GM12873 (cell line): ENCODE data around the gene BICRAL.

Experiments
- CTCF ChIP-seq: IDR thresholded peaks from 2 replicates; pipeline ENCODE4 v1.5.1; 2012; ENCODE audit warnings: low read depth, mild to moderate bottlenecking, moderate library complexity, low read length, control low read depth; ENCODE audit not compliant: insufficient read depth; ENCODE audit errors: missing control alignments

Gene BICRAL

GRCh38 chr6:42911171-42912021 lies 129.5 kb downstream of the BICRAL start:
- TF ChIP-seq CTCF: no peak

GRCh38 chr6:42914546-42914945 lies 132.7 kb downstream of the BICRAL start:
- TF ChIP-seq CTCF: no peak

- no peak for TF ChIP-seq CTCF
Observed at GRCh38 chr6:42915732-42916131, 133.9 kb downstream of the BICRAL start, which contains the start of gene PTCRA. Gene PTCRA (plus strand): TSS chr6:42916053. CDS start chr6:42916070, 17 bp downstream.

- TF ChIP-seq CTCF: no peak
Observed at GRCh38 chr6:42916288-42916687, 134.4 kb downstream of the BICRAL start.
